Right lobe of liver (tissue), 6 donors: ENCODE data around the gene PPP1R18. TPM values are rescaled to one million over a fixed set of nuclear protein-coding genes. Genes with fewer than 3 reads are reported as not detected.
A peak's percentile ranks its signal among the peaks of the same experiment; 100 is the strongest.

Source experiments
- ATAC-seq, 4 donors: fragments of 200-7000 bp; cut with Tn5 transposase; one replicate each; pipeline ENCODE4 v1.9.1; 2020; ENCODE audit warnings: mild to moderate bottlenecking in 4 of 4, moderate library complexity in 4 of 4
- DNase-seq, 3 donors: peaks; one replicate each; pipeline ENCODE4 v3.0.0-alpha.2; 2020
- H3K27ac ChIP-seq, 3 donors: fragments of 200-600 bp; one replicate each; pipeline ENCODE4 v1.8.0; 2022
- H3K27me3 ChIP-seq, 2 donors: fragments of 200-600 bp; one replicate each; pipeline ENCODE4 v1.8.0; 2022
- H3K36me3 ChIP-seq, 4 donors: fragments of 200-600 bp; sonication (generic) in 1 of 4; one replicate each; pipeline versions ENCODE4 v1.5.1 to v1.8.0; 2017 to 2022; ENCODE audit warnings: control low read depth in 1 of 4
- H3K4me1 ChIP-seq, 4 donors: fragments of 200-600 bp; sonication (generic) in 1 of 4; one replicate each; pipeline versions ENCODE4 v1.5.1 to v1.8.0; 2017 to 2022; ENCODE audit warnings: control low read depth in 1 of 4
- H3K4me3 ChIP-seq, 3 donors: fragments of 200-600 bp; one replicate each; pipeline ENCODE4 v1.8.0; 2022
- H3K9me3 ChIP-seq, 4 donors: fragments of 200-600 bp; sonication (generic) in 1 of 4; one replicate each; pipeline versions ENCODE4 v1.5.1 to v1.8.0; 2017 to 2022; ENCODE audit warnings: control low read depth in 1 of 4
- CTCF ChIP-seq, 4 donors: fragments of 200-600 bp in 3 of 4; fragments of 450-650 bp in 1 of 4; IDR thresholded peaks; one replicate each; pipeline versions ENCODE4 v1.5.1 to v1.8.0; 2016 to 2022; ENCODE audit warnings: antibody characterized with exemption in 4 of 4, mild to moderate bottlenecking in 2 of 4
- POLR2A ChIP-seq: fragments of 450-650 bp; IDR thresholded peaks from one replicate; pipeline ENCODE4 v1.6.1; 2017; ENCODE audit warnings: antibody characterized with exemption, mild to moderate bottlenecking
- WGBS: methylation state at CpG from one replicate; pipeline ENCODE4 v1.1.6; 2018; ENCODE audit warnings: low coverage, low lambda C conversion rate; ENCODE audit not compliant: insufficient coverage; ENCODE audit errors: missing lambda C conversion rate; 5-methylcytosine and 5-hydroxymethylcytosine counted together
- intact Hi-C, 2 donors: fragments of 100-400 bp; cut with DNase I; formaldehyde crosslinking; loops; one replicate each; pipeline versions ENCODE4 v1.11.2 to v1.14.1; 2022
- total RNA-seq, 6 experiments: library from RNA; depleted of rRNA in 2 of 6; stranded (reverse); fragments of >200 nt in 2 of 6; fragmentation: NEBNext Ultra II Directional in 3 of 6; extraction: Animal tissue kit (Norgen Biotek cat#: 25700) in 3 of 6; gene quantifications; one replicate each; pipeline versions ENCODE4 v1.1.0 to v1.2.4, GENCODE V29; 2016 to 2023
- donor health status: DM: no; HTN: yes; CAD: no.
- donor health status: DM: no; HTN: no; CAD: no.
- donor health status: DM: no; HTN: no; CAD: no.
- donor health status: DM: no; HTN: yes; CAD: no.
- donor health status: DM: no; HTN: yes; CAD: no.

The PPP1R18 gene
- total RNA-seq, 6 experiments from 2014 or later: 6.7 to 29.1 (median 12.9) TPM

- TF ChIP-seq CTCF (IDR thresholded peaks at IDR 0.05) (no peak), POLR2A (no peak)
- Histone ChIP-seq H3K4me3 (no peak overlapping the region), H3K27ac (no peak overlapping the region), H3K9me3 (no peaks in the 10 kb centered on the region), H3K36me3 (peaks cover 0 to 52% (median 21%) of the 10 kb centered on the region in 4 donors), H3K4me1 (peaks cover 0 to 17% (median 4%) of the 10 kb centered on the region in 4 donors), H3K27me3 (no peaks in the 10 kb centered on the region)
- whole genome bisulfite sequencing: 88% methylated on average over 12 of the region's 12 CpGs
- ATAC-seq: no peak
- intact Hi-C loops: no loop called here
- no peak for DNase-seq
These were observed 35.3 kb downstream of the PPP1R18 start for GRCh38 chr6:30651143-30651542.

DNA sequence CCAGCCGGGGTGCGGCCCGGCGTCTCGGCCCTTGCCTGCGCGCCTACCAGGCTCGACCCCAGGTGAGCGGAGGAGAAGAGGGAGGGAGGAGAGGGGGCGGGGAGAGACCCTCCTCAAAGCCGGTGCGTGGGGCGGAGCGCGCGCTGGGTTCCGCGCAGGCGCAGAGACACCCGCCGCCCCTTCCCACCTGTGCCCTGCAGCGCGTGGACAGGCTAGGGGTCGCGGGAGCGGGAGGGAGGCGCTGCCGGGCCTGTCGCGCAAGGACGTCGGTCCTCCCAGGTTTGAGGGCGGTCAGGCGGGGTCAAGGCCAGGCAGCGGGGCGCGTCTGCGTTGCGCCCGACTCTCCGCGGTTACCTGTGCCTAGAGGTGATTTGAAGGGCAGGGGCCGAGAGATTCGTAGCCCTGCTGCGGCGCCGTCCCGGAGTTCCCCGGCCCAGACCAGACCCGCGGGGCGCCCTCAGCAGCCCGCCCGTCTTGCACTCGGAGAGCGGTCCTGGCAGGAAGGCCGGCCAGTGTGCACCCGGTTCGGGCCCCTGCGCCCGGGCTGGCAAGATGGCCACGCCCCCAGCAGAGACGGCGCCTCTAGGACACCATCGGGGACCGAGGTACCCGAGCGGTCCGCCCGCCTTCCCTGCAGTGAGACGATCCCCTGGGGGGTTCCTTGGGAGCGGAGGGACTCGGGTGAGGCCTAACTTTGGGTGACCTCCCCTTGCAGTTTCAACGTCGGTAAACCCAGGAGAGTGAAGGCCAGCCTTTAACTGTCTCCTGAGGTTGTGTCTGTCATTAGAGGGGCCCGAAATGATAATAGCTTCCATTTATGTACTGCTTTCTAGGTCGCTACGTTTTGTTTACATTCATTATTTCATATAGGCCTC is 39.0 kb downstream of the PPP1R18 start:
- Histone ChIP-seq H3K27ac (peak overlapping the region; percentile 75 to 88 (median 87)), H3K27me3 (no peaks in the 10 kb centered on the region), H3K9me3 (no peaks in the 10 kb centered on the region), H3K36me3 (peaks cover 0 to 16% (median 5%) of the 10 kb centered on the region in 4 donors), H3K4me1 (peaks cover 0 to 11% (median 6%) of the 10 kb centered on the region in 4 donors), H3K4me3 (peak overlapping the region; percentile 79 to 99 (median 98))
- WGBS: 2% methylated on average over 21 of the region's 78 CpGs
- DNase-seq (peak; percentile 78 to 85 (median 82)), ATAC-seq (peak; percentile 75 to 84 (median 82))
- TF ChIP-seq CTCF (IDR thresholded peaks at IDR 0.05): no peak
- peak; percentile 57 for TF ChIP-seq POLR2A
- intact Hi-C loops: no loop called here

DNA sequence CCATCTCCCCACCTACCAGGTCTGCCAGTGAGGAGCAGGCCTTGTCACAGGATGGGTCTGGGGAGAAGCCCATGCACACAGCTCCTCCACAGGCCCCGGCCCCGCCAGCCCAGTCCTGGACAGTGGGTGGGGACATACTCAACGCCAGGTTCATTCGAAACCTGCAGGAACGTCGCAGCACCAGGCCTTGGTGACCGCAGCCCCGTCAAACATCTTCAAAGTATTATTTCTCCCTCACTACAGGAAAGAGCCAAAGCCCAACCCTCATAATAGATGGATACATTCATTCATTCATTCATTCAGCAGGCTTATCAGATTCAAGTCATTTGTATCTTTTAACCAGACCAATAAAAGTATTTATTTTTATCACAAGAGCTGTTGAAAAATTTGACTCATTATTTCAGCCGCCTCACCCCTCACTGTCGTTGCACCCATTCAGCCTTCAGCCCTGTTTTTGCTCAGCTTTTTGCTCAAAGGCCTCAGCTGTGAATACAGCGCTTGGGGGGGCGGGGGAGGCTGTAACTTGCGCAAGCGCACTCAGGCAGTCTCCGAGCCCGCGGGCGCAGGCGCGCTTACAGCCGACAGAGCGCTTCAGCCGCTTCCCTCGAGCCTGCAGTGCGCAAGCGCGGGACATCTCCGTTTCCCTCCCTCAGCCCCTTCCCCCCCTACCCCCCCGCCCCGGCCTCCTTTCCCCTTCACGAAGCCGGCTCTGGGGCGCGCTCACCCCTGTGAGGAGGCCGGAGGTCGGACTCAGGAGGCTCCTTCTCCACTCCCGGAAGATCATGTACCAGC is 39.8 kb downstream of the PPP1R18 start, which contains the start of gene C6orf136:
C6orf136 (plus strand) TSS at position 684 of the 792 bp plus-strand sequence; CDS start at position 783, 99 bp downstream.
- intact Hi-C loops: no loop called here
- DNase-seq (peak; percentile 94 to 96 (median 95)), ATAC-seq (peak; percentile 88 to 92 (median 90))
- Histone ChIP-seq H3K27ac (peak within 1 kb of the TSS; percentile 75 to 88 (median 87)), H3K4me1 (peaks cover 0 to 11% (median 6%) of the 10 kb centered on the region in 4 donors), H3K27me3 (no peaks in the 10 kb centered on the region), H3K9me3 (no peaks in the 10 kb centered on the region), H3K36me3 (peaks cover 0 to 9% (median 1%) of the 10 kb centered on the region in 4 donors), H3K4me3 (peak within 1 kb of the TSS; percentile 79 to 99 (median 98))
- 12% methylated on average over 23 of the region's 37 CpGs for WGBS
- no peak for TF ChIP-seq POLR2A
- no peak for TF ChIP-seq CTCF (IDR thresholded peaks at IDR 0.05)

DNA sequence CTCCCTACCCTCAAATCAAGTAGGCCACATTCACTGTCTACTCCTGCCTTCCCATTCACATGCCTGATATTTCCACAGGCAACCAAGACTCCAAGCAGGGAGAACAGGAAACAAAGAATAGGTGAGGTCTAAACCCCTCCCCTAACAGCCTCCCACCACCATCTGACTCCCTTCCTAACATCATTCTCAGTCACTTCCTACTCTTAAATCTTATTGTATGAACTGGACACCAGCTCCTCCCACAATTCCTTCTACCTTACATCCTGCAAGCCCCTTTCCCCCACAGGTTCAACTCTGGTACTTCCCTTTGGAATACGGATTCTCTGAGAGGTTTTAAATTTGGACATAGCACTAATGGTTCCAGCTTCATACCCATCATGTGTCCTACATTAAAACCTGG is 40.5 kb downstream of the PPP1R18 start:
- intact Hi-C loops: no loop called here
- Histone ChIP-seq H3K9me3 (no peaks in the 10 kb centered on the region), H3K4me3 (no peak overlapping the region), H3K36me3 (peaks cover 0 to 2% (median 0%) of the 10 kb centered on the region in 4 donors), H3K27me3 (no peaks in the 10 kb centered on the region), H3K4me1 (peaks cover 0 to 16% (median 6%) of the 10 kb centered on the region in 4 donors), H3K27ac (peak overlapping the region in 1 of 3 donors; percentile 2)
- TF ChIP-seq CTCF (IDR thresholded peaks at IDR 0.05) (no peak), POLR2A (no peak)
- DNase-seq: no peak
- no peak for ATAC-seq
- WGBS: 33% methylated on average over 1 of the region's 1 CpG
